C4-2B (cell line): ENCODE results near the gene FKBP1B.

Experiments
- H3K27ac ChIP-seq: fragments of 450-650 bp; 2 replicates; pipeline ENCODE4 v1.5.1; 2017
- ZFX ChIP-seq: fragments of 450-650 bp; IDR thresholded peaks from 2 replicates; pipeline ENCODE4 v1.6.1; 2017
- TF ChIP-seq, protein P1 (sequence below): fragments of 450-650 bp; conservative IDR thresholded peaks from 2 replicates; pipeline ENCODE4 v1.5.1; 2017; ENCODE audit warnings: mild to moderate bottlenecking

FKBP1B gene

DNA sequence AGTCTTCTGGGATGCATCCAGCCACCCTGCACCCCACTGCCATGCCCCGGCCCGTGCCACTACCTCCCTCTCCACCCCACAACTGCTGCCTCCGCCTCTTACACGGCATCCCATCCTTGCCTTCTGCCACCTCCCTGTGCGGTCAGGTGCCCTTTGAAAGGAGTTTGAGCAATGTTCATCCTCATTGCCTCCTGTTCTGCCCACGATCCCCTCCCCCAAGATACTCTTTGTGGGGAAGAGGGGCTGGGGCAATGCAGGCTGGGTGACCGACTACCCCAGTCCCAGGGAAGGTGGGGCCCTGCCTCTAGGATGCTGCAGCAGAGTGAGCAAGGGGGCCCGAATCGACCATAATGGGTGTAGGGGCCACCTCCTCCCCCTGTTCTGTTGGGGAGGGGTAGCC is 31.3 kb upstream of the FKBP1B start:
- H3K27ac ChIP-seq, result no peak overlapping the region
- no peak for TF ChIP-seq ZFX
- TF ChIP-seq, protein P1, sequence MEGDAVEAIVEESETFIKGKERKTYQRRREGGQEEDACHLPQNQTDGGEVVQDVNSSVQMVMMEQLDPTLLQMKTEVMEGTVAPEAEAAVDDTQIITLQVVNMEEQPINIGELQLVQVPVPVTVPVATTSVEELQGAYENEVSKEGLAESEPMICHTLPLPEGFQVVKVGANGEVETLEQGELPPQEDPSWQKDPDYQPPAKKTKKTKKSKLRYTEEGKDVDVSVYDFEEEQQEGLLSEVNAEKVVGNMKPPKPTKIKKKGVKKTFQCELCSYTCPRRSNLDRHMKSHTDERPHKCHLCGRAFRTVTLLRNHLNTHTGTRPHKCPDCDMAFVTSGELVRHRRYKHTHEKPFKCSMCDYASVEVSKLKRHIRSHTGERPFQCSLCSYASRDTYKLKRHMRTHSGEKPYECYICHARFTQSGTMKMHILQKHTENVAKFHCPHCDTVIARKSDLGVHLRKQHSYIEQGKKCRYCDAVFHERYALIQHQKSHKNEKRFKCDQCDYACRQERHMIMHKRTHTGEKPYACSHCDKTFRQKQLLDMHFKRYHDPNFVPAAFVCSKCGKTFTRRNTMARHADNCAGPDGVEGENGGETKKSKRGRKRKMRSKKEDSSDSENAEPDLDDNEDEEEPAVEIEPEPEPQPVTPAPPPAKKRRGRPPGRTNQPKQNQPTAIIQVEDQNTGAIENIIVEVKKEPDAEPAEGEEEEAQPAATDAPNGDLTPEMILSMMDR, result no peak

DNA sequence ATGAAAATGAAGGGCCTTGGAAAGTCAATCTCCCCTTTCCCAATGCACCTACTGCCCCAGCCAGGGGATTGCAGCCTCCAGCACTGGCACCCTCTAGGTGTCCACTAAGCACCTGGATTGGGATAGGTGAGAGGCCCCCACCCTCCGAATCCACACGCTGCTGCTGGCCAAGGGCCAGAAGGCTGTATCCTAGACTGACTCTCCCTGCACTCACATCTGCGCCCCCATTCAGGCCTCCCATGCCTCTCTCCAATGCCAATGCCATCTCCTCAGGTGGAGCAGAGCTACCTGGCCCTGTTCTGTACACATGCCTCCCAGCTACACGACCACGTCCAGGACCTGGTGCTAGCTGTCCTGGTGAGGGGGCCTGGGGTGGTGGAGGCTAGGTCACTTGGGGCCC is 29.8 kb upstream of the FKBP1B start:
- TF ChIP-seq ZFX, result no peak
- TF ChIP-seq, protein P1, result no peak
- H3K27ac ChIP-seq, result no peak overlapping the region

DNA sequence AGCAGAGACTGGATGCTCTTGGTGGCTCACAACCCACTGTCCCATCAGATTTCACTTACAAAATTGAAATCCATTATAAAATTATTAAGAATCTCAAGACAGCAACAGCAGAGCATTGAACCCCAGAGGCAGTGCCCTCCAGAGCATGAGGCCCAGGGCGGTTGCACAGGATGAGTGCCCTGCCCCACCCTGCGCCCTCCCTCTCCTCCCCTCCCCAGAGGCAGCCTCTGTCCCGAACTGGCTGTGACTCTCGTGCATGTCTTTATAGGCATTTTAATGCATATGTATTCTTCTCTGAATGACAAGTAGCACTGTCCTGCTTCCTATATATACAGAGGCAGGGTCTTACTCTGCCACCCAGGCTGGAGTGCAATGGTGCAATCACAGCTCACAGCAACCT is 29.3 kb upstream of the FKBP1B start:
- no peak overlapping the region for H3K27ac ChIP-seq
- TF ChIP-seq, protein P1, result no peak
- no peak for TF ChIP-seq ZFX

DNA sequence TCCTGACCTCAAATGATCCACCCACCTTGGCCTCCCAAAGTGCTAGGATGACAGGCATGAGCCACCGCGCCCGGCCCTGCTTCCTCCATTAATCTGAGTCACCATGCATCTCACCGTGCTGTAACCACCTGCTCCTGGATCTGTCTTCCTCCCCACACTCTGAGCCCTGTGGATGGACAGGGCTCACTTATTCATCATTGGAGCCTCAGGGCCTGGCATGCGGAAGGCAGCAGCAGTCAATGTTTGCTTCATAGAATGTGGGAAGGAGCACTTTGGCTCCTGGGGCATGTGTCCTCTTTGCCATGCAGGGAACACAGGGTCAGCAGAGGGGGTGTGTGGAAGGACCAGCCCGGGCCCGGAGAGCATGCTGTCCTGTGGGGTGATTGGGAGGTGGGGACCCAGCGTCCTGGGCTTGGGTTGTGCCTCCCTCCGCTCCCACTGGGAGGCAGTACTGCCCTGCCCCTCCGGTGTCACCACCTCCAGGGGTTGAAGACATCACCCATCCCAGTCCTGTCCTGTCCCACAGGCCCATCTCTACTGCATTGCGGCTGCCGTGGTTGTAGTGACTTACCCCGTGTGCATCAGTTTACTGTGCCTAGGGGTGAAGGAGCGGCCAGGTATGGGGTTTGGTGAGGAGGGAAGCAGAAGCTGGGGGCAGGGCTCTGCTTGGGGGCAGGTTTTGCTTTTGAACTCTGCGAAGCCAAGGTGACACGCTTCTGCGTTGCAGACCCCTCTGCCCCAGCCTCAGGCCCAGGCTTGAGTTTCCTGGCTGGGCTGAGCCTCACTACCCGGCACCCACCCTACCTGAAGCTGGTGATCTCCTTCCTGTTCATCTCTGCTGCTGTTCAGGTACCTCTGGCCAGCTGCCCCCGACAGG is 28.2 kb upstream of the FKBP1B start:
- H3K27ac ChIP-seq, result no peak overlapping the region
- no peak for TF ChIP-seq ZFX
- TF ChIP-seq, protein P1, result no peak; the same call in 1 of the 2 replicates

DNA sequence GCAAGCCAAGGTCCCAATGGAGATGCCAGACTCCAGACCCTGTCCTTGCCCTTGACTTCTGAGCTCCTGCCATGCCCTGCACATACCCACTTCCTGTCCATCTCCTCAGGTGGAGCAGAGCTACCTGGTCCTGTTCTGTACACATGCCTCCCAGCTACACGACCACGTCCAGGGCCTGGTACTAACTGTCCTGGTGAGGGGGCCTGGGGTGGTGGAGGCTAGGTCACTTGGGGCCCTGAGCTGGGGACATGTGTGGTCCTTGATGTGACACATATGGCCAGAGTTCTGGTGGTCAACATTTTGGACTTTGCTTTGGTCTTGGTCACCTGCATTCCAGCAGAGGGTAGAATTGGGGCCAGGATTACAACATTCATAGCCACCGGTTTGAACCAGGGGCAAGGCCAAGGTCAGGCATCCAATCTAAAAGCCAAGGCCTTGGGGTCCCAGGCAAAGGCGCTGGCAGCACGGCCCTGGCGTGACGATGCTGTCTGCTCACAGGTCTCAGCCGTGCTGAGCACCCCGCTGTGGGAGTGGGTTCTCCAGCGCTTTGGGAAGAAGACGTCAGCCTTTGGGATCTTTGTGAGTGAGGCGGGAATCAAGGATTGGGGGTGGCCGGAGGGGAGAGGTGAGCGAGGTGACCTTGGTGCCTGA is 27.1 kb upstream of the FKBP1B start:
- no peak overlapping the region for H3K27ac ChIP-seq
- TF ChIP-seq, protein P1, result no peak
- TF ChIP-seq ZFX, result no peak

DNA sequence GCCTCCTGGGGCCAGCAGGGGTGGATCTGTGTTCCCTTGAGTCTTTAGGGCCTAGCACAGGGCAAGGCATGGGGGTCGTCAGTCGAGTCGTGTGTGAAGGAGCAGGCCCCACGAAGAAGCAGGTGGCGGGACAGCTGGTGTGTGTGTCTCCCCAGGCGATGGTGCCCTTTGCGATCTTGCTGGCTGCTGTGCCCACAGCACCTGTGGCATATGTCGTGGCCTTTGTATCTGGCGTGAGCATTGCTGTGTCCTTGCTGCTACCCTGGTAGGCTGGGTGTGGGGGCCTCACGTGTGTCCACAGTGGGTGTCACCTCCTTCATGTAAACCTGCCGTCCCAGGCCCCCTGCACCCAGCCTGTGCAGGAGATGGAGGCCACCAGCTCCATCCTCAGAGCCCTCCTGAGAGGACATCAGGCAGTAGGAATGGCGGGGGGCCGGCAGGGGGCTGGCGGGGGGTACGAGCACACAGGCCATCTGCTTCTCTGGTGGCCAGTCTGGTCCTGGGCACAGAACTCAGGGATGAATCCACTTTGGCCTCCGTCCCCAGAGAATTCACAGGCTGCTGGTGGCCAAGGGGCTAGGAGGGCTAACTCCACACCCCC is 26.5 kb upstream of the FKBP1B start:
- TF ChIP-seq, protein P1, result no peak
- no peak for TF ChIP-seq ZFX
- H3K27ac ChIP-seq, result no peak overlapping the region

DNA sequence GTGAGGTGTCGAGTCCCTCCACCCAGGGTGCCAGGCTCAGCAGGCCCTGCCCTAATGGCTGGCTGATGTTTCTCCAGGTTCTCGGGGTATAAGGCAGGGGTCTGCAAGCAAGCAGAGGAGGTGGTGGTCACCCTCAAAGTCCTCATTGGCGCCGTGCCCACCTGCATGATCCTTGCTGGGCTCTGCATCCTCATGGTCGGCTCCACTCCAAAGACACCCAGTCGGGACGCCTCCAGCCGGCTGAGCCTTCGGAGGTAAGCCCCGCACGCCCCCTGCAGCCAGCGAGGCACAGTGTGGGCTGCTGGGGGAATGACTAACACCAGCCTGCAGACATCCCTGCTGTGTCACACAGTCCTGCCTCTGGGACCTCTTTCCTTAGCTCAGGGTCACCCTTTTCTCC is 25.5 kb upstream of the FKBP1B start:
- no peak overlapping the region for H3K27ac ChIP-seq

More for the DNA sequence above, 25.5 kb upstream of the FKBP1B start:
- TF ChIP-seq, protein P1, result no peak
- TF ChIP-seq ZFX, result no peak
